ACHN (cell line): ENCODE data around the gene ZNF385D.
A peak's percentile ranks its signal among the peaks of the same experiment; 100 is the strongest.
"Not testable (repeated sequence)": the region's sequence is repeated elsewhere in the genome, so short reads cannot be mapped to it uniquely, and the experiment has no call there.

Source experiments
- DNase-seq: peaks from one replicate; pipeline ENCODE4 v3.0.0-alpha.2; 2015
- in situ Hi-C: cut with HindIII; loops from 2 replicates; pipeline ENCODE4 v1.10.0; 2017; ENCODE audit warnings: low sequenced_read_pairs, low pct_ligation_motif_present, low pct_unique_long_range_greater_than_20kb

ZNF385D gene

DNA sequence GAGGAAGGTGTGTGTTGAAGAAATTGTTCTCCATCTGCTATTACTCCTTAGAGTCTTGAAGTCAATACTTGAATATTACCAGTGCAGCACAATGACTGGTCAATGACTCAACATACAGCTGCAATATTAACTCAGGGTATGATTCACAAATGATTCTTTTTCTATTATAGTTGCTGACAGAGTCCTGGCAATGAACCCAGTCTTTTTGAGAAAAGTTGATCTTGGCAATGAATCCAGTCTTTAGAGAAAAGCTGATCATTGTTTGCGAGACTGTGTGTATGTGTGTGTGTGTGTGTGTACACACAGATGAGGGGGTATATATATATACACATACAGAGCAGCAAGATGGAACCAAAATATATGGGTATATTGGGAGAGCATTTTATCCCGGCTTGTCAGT, 315.1 kb downstream of the ZNF385D start:
- DNase-seq, result peak; percentile 79
- in situ Hi-C loops, result no loop called here

GRCh38 chr3:21434310-21434709, 316.7 kb downstream of the ZNF385D start:
- no peak for DNase-seq
- in situ Hi-C loops, result no loop called here

- in situ Hi-C loops, result no loop called here
These were observed 317.3 kb downstream of the ZNF385D start for GRCh38 chr3:21433751-21434150.

GRCh38 chr3:21426920-21427319, 324.1 kb downstream of the ZNF385D start:
- in situ Hi-C loops, result no loop called here
- no peak for DNase-seq

More at GRCh38 chr3:21433751-21434150, 317.3 kb downstream of the ZNF385D start:
- DNase-seq, result no peak

DNA sequence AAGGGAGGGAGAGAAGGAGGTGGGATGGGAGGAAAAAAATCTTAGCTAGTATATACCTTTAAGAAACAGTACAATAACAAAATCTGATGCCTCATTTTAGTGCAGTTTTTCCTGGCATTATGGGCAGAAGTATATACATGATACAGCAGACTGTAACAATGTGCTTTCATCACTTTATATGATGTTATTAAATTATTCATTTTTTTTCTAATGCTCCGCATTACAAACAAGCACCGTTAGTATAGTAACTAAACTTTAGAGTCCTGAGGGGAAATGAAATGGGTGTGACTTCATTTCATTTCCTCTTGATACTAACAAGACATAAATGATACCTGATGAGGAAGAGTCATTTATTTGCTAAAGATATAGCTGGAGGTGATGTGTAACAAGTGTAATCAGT, 325.3 kb downstream of the ZNF385D start:
- in situ Hi-C loops, result no loop called here
- DNase-seq, result no peak

- no peak for DNase-seq
- in situ Hi-C loops, result no loop called here
These were observed 329.9 kb downstream of the ZNF385D start for GRCh38 chr3:21421096-21421495.

GRCh38 chr3:21417991-21418390, 333.0 kb downstream of the ZNF385D start:
- no peak for DNase-seq
- in situ Hi-C loops, result no loop called here

GRCh38 chr3:21414506-21414905, 336.5 kb downstream of the ZNF385D start:
- in situ Hi-C loops, result no loop called here
- DNase-seq, result no peak

DNA sequence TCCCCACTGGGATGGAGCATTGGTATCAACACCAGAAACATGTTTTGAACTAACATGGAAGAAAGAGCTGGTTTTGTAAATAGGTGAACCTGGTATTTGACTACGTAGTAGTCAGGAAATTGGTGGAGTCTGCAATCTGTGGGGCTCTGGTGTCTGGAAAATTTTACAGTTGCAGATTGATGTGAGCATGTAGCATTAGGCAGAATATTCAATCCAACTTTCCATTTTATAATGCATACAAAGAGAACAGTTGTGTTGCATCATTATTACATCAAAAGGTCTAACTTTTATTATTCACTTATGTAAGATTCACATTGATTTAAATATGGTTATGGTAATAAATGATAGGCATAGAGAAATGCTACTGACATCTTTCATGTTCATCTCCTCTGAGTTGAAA, 340.0 kb downstream of the ZNF385D start:
- in situ Hi-C loops, result no loop called here
- no peak for DNase-seq

DNA sequence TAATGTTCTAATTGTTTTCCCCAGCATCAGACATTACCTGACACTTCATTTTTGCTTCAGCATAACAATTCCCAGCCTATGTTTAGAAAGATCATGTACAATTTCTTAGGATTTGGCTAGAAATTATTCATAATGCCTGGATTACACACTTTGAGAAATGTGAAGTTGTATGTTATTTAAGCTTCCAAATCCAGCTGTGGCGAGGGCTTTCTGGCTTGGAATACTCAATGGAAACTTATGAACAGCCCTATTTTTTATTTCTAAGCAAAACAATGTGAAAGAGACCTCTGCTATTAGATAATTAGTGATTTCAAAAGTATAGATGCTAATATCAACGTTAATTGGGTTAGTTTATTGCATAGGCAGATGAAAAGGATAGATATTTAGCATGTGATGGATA, 341.6 kb downstream of the ZNF385D start:
- no peak for DNase-seq
- in situ Hi-C loops, result no loop called here

- DNase-seq, result no peak
- in situ Hi-C loops, result no loop called here
These were observed 343.3 kb downstream of the ZNF385D start for GRCh38 chr3:21407743-21408142.

GRCh38 chr3:21405671-21406667, 345.0 kb downstream of the ZNF385D start:
- in situ Hi-C loops, result no loop called here
- DNase-seq, result no peak

DNA sequence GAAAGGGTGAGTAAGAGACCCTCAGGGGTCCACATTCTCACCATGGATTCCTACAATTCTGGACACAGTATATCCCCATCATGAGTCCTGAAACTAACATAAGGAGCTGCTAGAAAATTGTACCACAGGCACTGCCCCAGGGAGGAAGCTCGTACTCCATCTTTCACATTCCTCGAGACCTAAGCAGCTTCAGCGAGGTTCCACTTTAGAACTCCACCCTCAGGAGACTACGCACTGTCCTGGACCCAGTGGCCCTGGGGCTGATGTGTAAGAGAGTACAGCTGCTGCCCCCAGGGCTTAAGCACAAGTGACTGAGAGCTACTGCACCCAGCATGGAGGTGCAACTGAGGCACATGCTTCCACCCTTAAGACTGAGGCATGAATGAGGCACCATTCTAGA, 352.5 kb downstream of the ZNF385D start:
- in situ Hi-C loops, result no loop called here
- no peak for DNase-seq

GRCh38 chr3:21393683-21394311, 357.2 kb downstream of the ZNF385D start:
- no peak for DNase-seq
- in situ Hi-C loops, result no loop called here

DNA sequence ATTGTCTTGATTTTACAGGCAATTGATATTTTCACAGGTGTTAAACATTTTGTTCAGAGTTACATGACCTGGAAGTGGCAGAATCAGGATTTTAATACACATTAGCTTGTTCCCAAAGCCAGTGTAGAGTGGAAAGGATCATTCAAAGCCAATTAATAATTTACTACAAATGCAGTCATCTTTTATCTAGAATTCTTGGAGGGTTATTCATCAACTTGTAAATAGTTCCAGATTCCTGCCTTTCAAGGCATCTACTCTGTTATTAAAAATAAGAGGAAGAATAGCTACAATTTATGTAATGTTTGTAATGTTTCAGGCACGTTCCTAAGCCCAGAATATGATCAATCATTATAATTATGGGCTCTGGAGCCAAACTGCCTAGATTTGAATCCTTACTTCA, 358.5 kb downstream of the ZNF385D start:
- DNase-seq, result peak; percentile 79
- in situ Hi-C loops, result no loop called here

- in situ Hi-C loops, result no loop called here
- DNase-seq, result no peak
These were observed 360.2 kb downstream of the ZNF385D start for GRCh38 chr3:21390856-21391255.

DNA sequence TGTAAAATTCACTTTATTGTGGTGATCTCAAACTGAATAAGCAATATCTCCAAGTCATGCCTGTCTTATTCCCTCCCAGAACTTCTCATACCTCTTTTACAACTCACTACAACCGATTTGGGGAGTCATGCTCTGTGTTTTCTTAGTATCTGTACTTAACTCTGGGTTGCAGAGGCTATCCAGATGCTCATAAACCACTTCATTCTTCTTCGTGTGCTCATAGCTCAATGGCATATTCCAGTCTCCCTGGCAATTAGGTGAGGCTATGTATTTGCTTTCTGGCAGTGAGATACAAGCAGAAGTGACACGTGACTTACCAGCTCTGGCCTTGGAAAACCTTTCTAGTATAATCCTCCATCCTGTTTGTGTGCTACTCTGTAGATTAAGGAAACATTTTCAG, 360.9 kb downstream of the ZNF385D start:
- in situ Hi-C loops, result no loop called here
- DNase-seq, result no peak

- in situ Hi-C loops, DNase-seq: not testable (repeated sequence)
These were observed 363.7 kb downstream of the ZNF385D start for GRCh38 chr3:21387142-21387826.

DNA sequence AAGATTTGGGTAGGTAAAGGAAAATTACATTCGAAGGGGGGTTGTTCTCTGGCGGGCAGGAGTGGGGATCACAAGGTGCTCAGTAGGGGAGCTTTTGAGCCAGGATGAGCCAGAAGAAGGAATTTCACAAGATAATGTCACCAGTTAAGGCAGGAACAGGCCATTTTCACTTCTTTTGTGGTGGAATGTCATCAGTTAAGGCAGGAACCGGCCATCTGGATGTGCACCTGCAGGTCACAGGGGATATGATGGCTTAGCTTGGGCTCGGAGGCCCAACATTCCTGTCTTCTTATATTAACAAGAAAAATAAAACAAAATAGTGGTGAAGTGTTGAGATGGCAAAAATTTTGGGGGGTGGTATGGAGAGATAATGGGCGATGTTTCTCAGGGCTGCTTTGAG, 373.0 kb downstream of the ZNF385D start:
- DNase-seq, in situ Hi-C loops: not testable (repeated sequence)
